SK-N-SH (cell line): Measurements from ENCODE around the gene PCSK6. TPM values are rescaled to one million over a fixed set of nuclear protein-coding genes. Genes with fewer than 3 reads are reported as not detected.

Experiments used
- CTCF ChIA-PET: fragments of 300-600, 350-600 bp; formaldehyde crosslinking; extraction: SDS; loops from one replicate; lab custom pipeline; 2021; lab: Yijun Ruan, JAX
- POLR2A ChIA-PET: fragments of 350-600 bp; sonication (Branson Sonifier 250); formaldehyde crosslinking; extraction: SDS; loops from one replicate; lab custom pipeline; 2020; ENCODE audit warnings: antibody characterized with exemption, inconsistent platforms; lab: Yijun Ruan, JAX
- DNase-seq: peaks from one replicate; pipeline ENCODE4 v3.0.0; 2012
- H2AFZ ChIP-seq: fragments of 200-600 bp; sonication (generic); 2 replicates; pipeline ENCODE4 v1.8.1; 2016; ENCODE audit warnings: antibody characterized with exemption, mild to moderate bottlenecking, low read depth
- H3F3A ChIP-seq: fragments of 200-600 bp; sonication (generic); replicated peaks from 2 replicates; pipeline ENCODE3; 2016; ENCODE audit warnings: antibody characterized with exemption, mild to moderate bottlenecking; ENCODE audit not compliant: insufficient read depth
- H3K27ac ChIP-seq, 2 experiments: fragments of 200-500 bp in 1 of 2; fragments of 200-600 bp in 1 of 2; sonication (Bioruptor generic) in 1 of 2; sonication (generic), shearing (Covaris generic) in 1 of 2; 2 replicates each; pipeline versions ENCODE4 v1.5.1 to v1.6.1; 2014 to 2016; ENCODE audit warnings: low read depth in 2 of 2, inconsistent platforms in 1 of 2, low read length in 1 of 2, mild to moderate bottlenecking in 1 of 2, mixed read lengths in 1 of 2
- H3K27me3 ChIP-seq: fragments of 200-600 bp; sonication (generic), shearing (Covaris generic); 2 replicates; pipeline ENCODE4 v1.6.1; 2016; ENCODE audit warnings: mixed run types; ENCODE audit not compliant: insufficient read depth
- H3K36me3 ChIP-seq, 2 experiments: fragments of 200-500 bp in 1 of 2; fragments of 200-600 bp in 1 of 2; sonication (Bioruptor generic) in 1 of 2; sonication (generic) in 1 of 2; replicated peaks in 1 of 2; 2 replicates each; pipeline versions ENCODE3 to v1.5.1; 2014 to 2016; ENCODE audit warnings: low read length in 1 of 2, mild to moderate bottlenecking in 1 of 2; ENCODE audit not compliant: insufficient read depth in 2 of 2, control insufficient read depth in 1 of 2
- H3K4me1 ChIP-seq, 2 experiments: fragments of 200-500 bp in 1 of 2; fragments of 200-600 bp in 1 of 2; sonication (Bioruptor generic) in 1 of 2; sonication (generic), shearing (Covaris generic) in 1 of 2; 2 replicates each; pipeline versions ENCODE4 v1.5.1 to v1.6.1; 2014 to 2016; ENCODE audit warnings: low read depth in 1 of 2, low read length in 1 of 2, mixed run types in 1 of 2; ENCODE audit not compliant: insufficient read depth in 2 of 2, control insufficient read depth in 1 of 2
- H3K4me2 ChIP-seq: fragments of 200-600 bp; sonication (generic), shearing (Covaris generic); 2 replicates; pipeline ENCODE4 v1.6.1; 2017; ENCODE audit warnings: mixed run types
- H3K4me3 ChIP-seq, 2 experiments: fragments of 200-500 bp in 1 of 2; fragments of 200-600 bp in 1 of 2; sonication (Bioruptor generic) in 1 of 2; sonication (generic), shearing (Covaris generic) in 1 of 2; 2 replicates each; pipeline versions ENCODE4 v1.5.1 to v1.8.1; 2014 to 2016; ENCODE audit warnings: low read depth in 2 of 2, inconsistent platforms in 1 of 2, low read length in 1 of 2, mild to moderate bottlenecking in 1 of 2, mixed read lengths in 1 of 2, moderate library complexity in 1 of 2
- H3K79me2 ChIP-seq: fragments of 200-600 bp; sonication (generic); 2 replicates; pipeline ENCODE4 v1.8.1; 2017; ENCODE audit warnings: mild to moderate bottlenecking; ENCODE audit not compliant: insufficient read depth
- H3K9ac ChIP-seq: fragments of 200-600 bp; sonication (generic); 2 replicates; pipeline ENCODE4 v1.6.1; 2017; ENCODE audit warnings: mixed run types
- H3K9me2 ChIP-seq: fragments of 200-600 bp; sonication (generic); 2 replicates; pipeline ENCODE4 v1.6.1; 2017; ENCODE audit warnings: mixed run types
- H3K9me3 ChIP-seq: fragments of 200-600 bp; sonication (generic); 2 replicates; pipeline ENCODE4 v1.6.1; 2017; ENCODE audit warnings: mixed run types, mild to moderate bottlenecking, moderate library complexity
- H4K20me1 ChIP-seq: fragments of 200-600 bp; sonication (generic); 2 replicates; pipeline ENCODE4 v1.6.1; 2017; ENCODE audit warnings: mild to moderate bottlenecking, mixed run types; ENCODE audit not compliant: insufficient read depth
- CHD2 ChIP-seq: fragments of 150-350 bp; IDR thresholded peaks from 2 replicates; pipeline ENCODE4 v1.6.1; 2018; ENCODE audit warnings: low read length; ENCODE audit not compliant: partially characterized antibody
- CTCF ChIP-seq: fragments of 200-600 bp; sonication (generic); IDR thresholded peaks from 2 replicates; pipeline ENCODE4 v1.6.1; 2017; ENCODE audit warnings: antibody characterized with exemption, mild to moderate bottlenecking, moderate library complexity
- GABPA ChIP-seq: IDR thresholded peaks from 2 replicates; pipeline ENCODE4 v1.4.0; 2012; ENCODE audit warnings: low read depth, mild to moderate bottlenecking
- IRF3 ChIP-seq: fragments of 150-350 bp; IDR thresholded peaks from 2 replicates; pipeline ENCODE4 v1.6.1; 2016; ENCODE audit warnings: mild to moderate bottlenecking, low read depth, low read length
- JUND ChIP-seq: IDR thresholded peaks from 2 replicates; pipeline ENCODE4 v1.4.0; 2012
- MAX ChIP-seq: IDR thresholded peaks from 2 replicates; pipeline ENCODE4 v1.4.0; 2012; ENCODE audit warnings: low read depth
- MEF2A ChIP-seq: IDR thresholded peaks from 2 replicates; pipeline ENCODE4 v1.4.0; 2012; ENCODE audit warnings: low read depth, borderline replicate concordance
- MXI1 ChIP-seq: IDR thresholded peaks from 2 replicates; pipeline ENCODE4 v1.6.1; 2012; ENCODE audit warnings: mild to moderate bottlenecking, low read depth, low read length, improper control_type of control experiment
- NRF1 ChIP-seq: IDR thresholded peaks from 2 replicates; pipeline ENCODE4 v1.6.1; 2012; ENCODE audit warnings: low read depth, mild to moderate bottlenecking, low read length
- RAD21 ChIP-seq: IDR thresholded peaks from 2 replicates; pipeline ENCODE4 v1.6.1; 2012; ENCODE audit warnings: mild to moderate bottlenecking, low read length
- RFX5 ChIP-seq: IDR thresholded peaks from 2 replicates; pipeline ENCODE4 v1.6.1; 2012; ENCODE audit warnings: mild to moderate bottlenecking, improper control_type of control experiment, low read length
- SIN3A ChIP-seq: IDR thresholded peaks from 2 replicates; pipeline ENCODE4 v1.6.1; 2012; ENCODE audit warnings: low read depth, mild to moderate bottlenecking, low read length, moderate library complexity, borderline replicate concordance
- TCF12 ChIP-seq: IDR thresholded peaks from 2 replicates; pipeline ENCODE4 v1.4.0; 2012
- ZBTB33 ChIP-seq: IDR thresholded peaks from 2 replicates; pipeline ENCODE4 v1.4.0; 2012; ENCODE audit warnings: low read depth, borderline replicate concordance
- WGBS: methylation state at CpG from one replicate; pipeline ENCODE4 v1.1.6; 2017; ENCODE audit warnings: low lambda C conversion rate; 5-methylcytosine and 5-hydroxymethylcytosine counted together
- polyA plus RNA-seq, 3 experiments: library from polyadenylated mRNA; depleted of rRNA; stranded (reverse); fragments of >200 nt; gene quantifications; 2 replicates each; pipeline ENCODE4 v1.2.3, GENCODE V29; 2012

PCSK6 gene
- polyA plus RNA-seq, 1 of the 3 experiments (the other 2 are of a cell fraction): 0.03 TPM

GRCh38 chr15:101277943-101278564, 211.5 kb downstream of the PCSK6 start:
- H3K27me3 ChIP-seq: no peaks in the 10 kb centered on the region
- no peak for TF ChIP-seq MAX
- no peak for TF ChIP-seq MXI1
- no peak for TF ChIP-seq ZBTB33
- TF ChIP-seq IRF3: no peak
- TF ChIP-seq SIN3A: no peak
- TF ChIP-seq GABPA: no peak
- no peak for TF ChIP-seq CTCF
- no peak for TF ChIP-seq TCF12
- no peak for TF ChIP-seq MEF2A
- no peak for TF ChIP-seq RAD21
- no peak for TF ChIP-seq NRF1
- TF ChIP-seq JUND: no peak
- TF ChIP-seq RFX5: no peak
- no peak for TF ChIP-seq CHD2
- TF ChIP-seq, all 33 proteins: peak for 0
- CTCF ChIA-PET: interaction anchor here (0.6 to 2.1 kb wide), 5 partner anchors 11 to 272 kb away, joined by 3 to 10 read pairs (median 5); no protein-coding TSS in a partner anchor
- peaks cover 48 to 59% of the 10 kb centered on the region in 2 experiments for H3K36me3 ChIP-seq
- no peaks in the 10 kb centered on the region for H3K9me3 ChIP-seq
- H3K79me2 ChIP-seq: peaks cover 31% of the 10 kb centered on the region
- peaks cover 13% of the 10 kb centered on the region for H4K20me1 ChIP-seq
- H3K4me2 ChIP-seq: peak overlapping the region; percentile 79; the same call in 1 of the 2 replicates
- H3F3A ChIP-seq: peaks cover 16% of the 10 kb centered on the region
- peaks cover 3 to 26% of the 10 kb centered on the region in 2 experiments; a peak in 2 of 4 replicates for H3K4me1 ChIP-seq
- 89% methylated on average over 12 of the region's 12 CpGs for WGBS
- peak overlapping the region; percentile 91 to 97; a peak in 3 of 4 replicates for H3K4me3 ChIP-seq
- peak overlapping the region; percentile 88; the same call in 1 of the 2 replicates for H2AFZ ChIP-seq
- no peaks in the 10 kb centered on the region for H3K9me2 ChIP-seq
- peak overlapping the region; percentile 14; the same call in 1 of the 2 replicates for H3K9ac ChIP-seq
- peak overlapping the region; percentile 48 to 86; a peak in 3 of 4 replicates for H3K27ac ChIP-seq
- POLR2A ChIA-PET: no interaction called here
- DNase-seq: no peak
